Panc1 (cell line): ENCODE results near the gene DDX31. TPM values are rescaled to one million over a fixed set of nuclear protein-coding genes. Genes with fewer than 3 reads are reported as not detected.

Experiments used
- ATAC-seq: fragments of 200-7000 bp; cut with Tn5 transposase; 2 replicates; pipeline ENCODE4 v1.9.1; 2020; ENCODE audit warnings: mild to moderate bottlenecking, moderate library complexity
- BruUV-seq: library from RNA; stranded (reverse); fragments of 400-500 nt; replicated peaks from 2 replicates; lab custom pipeline; 2021; lab: Mats Ljungman, UMichigan
- CTCF ChIA-PET: fragments of 300-600 bp; sonication (Branson Sonifier 250); formaldehyde crosslinking; loops from one replicate; lab custom pipeline; 2022; ENCODE audit warnings: antibody characterized with exemption; lab: Charles Lee
- POLR2A ChIA-PET: fragments of 300-600 bp; sonication (Branson Sonifier 250); formaldehyde crosslinking; loops from one replicate; lab custom pipeline; 2022; ENCODE audit warnings: antibody characterized with exemption; lab: Charles Lee
- DNase-seq: peaks from one replicate; pipeline ENCODE4 v3.0.0-alpha.2; 2010; ENCODE audit warnings: low read depth, low spot score
- H3K27ac ChIP-seq: 2 replicates; pipeline ENCODE4 v1.5.1; 2011; ENCODE audit warnings: mild to moderate bottlenecking, low read length, inconsistent platforms
- H3K27me3 ChIP-seq: fragments of 200-500 bp; sonication (Bioruptor generic); 2 replicates; pipeline ENCODE4 v1.6.0; 2014; ENCODE audit warnings: low read length, inconsistent platforms; ENCODE audit not compliant: control insufficient read depth, insufficient read depth
- H3K36me3 ChIP-seq: fragments of 200-500 bp; sonication (Bioruptor generic); 2 replicates; pipeline ENCODE4 v1.5.1; 2014; ENCODE audit warnings: inconsistent platforms, mild to moderate bottlenecking, low read length, moderate library complexity; ENCODE audit not compliant: control insufficient read depth, insufficient read depth
- H3K4me1 ChIP-seq: 2 replicates; pipeline ENCODE4 v1.5.1; 2011; ENCODE audit warnings: inconsistent platforms, mild to moderate bottlenecking, low read length, moderate library complexity; ENCODE audit not compliant: control insufficient read depth, insufficient read depth
- H3K4me3 ChIP-seq, 2 experiments: 2 replicates each; pipeline ENCODE4 v1.5.1; 2011 to 2012; ENCODE audit warnings: low read depth in 2 of 2, low read length in 2 of 2, mild to moderate bottlenecking in 2 of 2, inconsistent platforms in 1 of 2, moderate library complexity in 1 of 2
- H3K9me3 ChIP-seq: fragments of 200-500 bp; sonication (Bioruptor generic); 2 replicates; pipeline ENCODE4 v1.5.1; 2014; ENCODE audit warnings: low read depth, mild to moderate bottlenecking, inconsistent platforms, low read length, moderate library complexity; ENCODE audit not compliant: control insufficient read depth, insufficient read depth
- CTCF ChIP-seq: fragments of 450-650 bp; IDR thresholded peaks from 2 replicates; pipeline ENCODE4 v1.5.1; 2017; ENCODE audit warnings: mild to moderate bottlenecking
- POLR2AphosphoS5 ChIP-seq: IDR thresholded peaks from 2 replicates; pipeline ENCODE4 v1.6.1; 2012; ENCODE audit warnings: mild to moderate bottlenecking, low read depth, low read length, moderate library complexity
- SIN3A ChIP-seq: IDR thresholded peaks from 2 replicates; pipeline ENCODE4 v1.6.1; 2012; ENCODE audit warnings: low read depth, mild to moderate bottlenecking, low read length, moderate library complexity, borderline replicate concordance; ENCODE audit not compliant: insufficient read depth
- TCF7L2 ChIP-seq: IDR thresholded peaks from 2 replicates; pipeline ENCODE4 v1.6.1; 2011; ENCODE audit warnings: mild to moderate bottlenecking, low read depth, low read length, inconsistent platforms
- in situ Hi-C: cut with HindIII; loops from 2 replicates; pipeline ENCODE4 v1.10.0; 2016; ENCODE audit warnings: low sequenced_read_pairs, low pct_unique_long_range_greater_than_20kb
- intact Hi-C: fragments of 100-400 bp; cut with micrococcal nuclease; formaldehyde crosslinking; loops from one replicate; pipeline ENCODE4 v1.10.0; 2022; ENCODE audit not compliant: unreplicated experiment
- total RNA-seq: library from RNA; stranded (reverse); gene quantifications from one replicate; pipeline ENCODE4 v1.2.1, GENCODE V29; 2021; ENCODE audit not compliant: unreplicated experiment
- TF ChIP-seq, protein P1 (sequence below), 2 experiments: IDR thresholded peaks; 2 replicates each; pipeline ENCODE4 v1.6.1; 2011 to 2012; ENCODE audit warnings: low read depth in 2 of 2, control low read depth in 1 of 2, low read length in 1 of 2, mild to moderate bottlenecking in 1 of 2, moderate library complexity in 1 of 2; ENCODE audit not compliant: insufficient read depth in 1 of 2

DDX31 gene
- total RNA-seq, 1 experiment from 2014 or later = 17.5 TPM

GRCh38 chr9:132586830-132587591 lies 82.8 kb downstream of the DDX31 start:
- Histone ChIP-seq H3K27me3 (peaks cover 2% of the 10 kb centered on the region; the same call in 1 of the 2 replicates), H3K9me3 (no peaks in the 10 kb centered on the region), H3K27ac (no peak overlapping the region), H3K4me1 (no peaks in the 10 kb centered on the region), H3K36me3 (no peaks in the 10 kb centered on the region), H3K4me3 (no peak overlapping the region)
- in situ Hi-C loops = no loop called here
- TF ChIP-seq, protein P1, sequence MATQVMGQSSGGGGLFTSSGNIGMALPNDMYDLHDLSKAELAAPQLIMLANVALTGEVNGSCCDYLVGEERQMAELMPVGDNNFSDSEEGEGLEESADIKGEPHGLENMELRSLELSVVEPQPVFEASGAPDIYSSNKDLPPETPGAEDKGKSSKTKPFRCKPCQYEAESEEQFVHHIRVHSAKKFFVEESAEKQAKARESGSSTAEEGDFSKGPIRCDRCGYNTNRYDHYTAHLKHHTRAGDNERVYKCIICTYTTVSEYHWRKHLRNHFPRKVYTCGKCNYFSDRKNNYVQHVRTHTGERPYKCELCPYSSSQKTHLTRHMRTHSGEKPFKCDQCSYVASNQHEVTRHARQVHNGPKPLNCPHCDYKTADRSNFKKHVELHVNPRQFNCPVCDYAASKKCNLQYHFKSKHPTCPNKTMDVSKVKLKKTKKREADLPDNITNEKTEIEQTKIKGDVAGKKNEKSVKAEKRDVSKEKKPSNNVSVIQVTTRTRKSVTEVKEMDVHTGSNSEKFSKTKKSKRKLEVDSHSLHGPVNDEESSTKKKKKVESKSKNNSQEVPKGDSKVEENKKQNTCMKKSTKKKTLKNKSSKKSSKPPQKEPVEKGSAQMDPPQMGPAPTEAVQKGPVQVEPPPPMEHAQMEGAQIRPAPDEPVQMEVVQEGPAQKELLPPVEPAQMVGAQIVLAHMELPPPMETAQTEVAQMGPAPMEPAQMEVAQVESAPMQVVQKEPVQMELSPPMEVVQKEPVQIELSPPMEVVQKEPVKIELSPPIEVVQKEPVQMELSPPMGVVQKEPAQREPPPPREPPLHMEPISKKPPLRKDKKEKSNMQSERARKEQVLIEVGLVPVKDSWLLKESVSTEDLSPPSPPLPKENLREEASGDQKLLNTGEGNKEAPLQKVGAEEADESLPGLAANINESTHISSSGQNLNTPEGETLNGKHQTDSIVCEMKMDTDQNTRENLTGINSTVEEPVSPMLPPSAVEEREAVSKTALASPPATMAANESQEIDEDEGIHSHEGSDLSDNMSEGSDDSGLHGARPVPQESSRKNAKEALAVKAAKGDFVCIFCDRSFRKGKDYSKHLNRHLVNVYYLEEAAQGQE (IDR thresholded peaks at IDR 0.05; ENCODE audit: insufficient read depth in 1 of 2, low read depth in 2 of 2, low read length in 1 of 2) = no peak
- no peak for TF ChIP-seq POLR2AphosphoS5
- ChIA-PET POLR2A (no interaction called here), CTCF (interaction anchor here (0.8 kb wide), 1 partner anchor 418 kb away, joined by 12 read pairs; no protein-coding TSS in a partner anchor)
- ATAC-seq (no peak), DNase-seq (no peak)
- intact Hi-C loops = no loop called here
- no TSS peak for BruUV-seq

DNA sequence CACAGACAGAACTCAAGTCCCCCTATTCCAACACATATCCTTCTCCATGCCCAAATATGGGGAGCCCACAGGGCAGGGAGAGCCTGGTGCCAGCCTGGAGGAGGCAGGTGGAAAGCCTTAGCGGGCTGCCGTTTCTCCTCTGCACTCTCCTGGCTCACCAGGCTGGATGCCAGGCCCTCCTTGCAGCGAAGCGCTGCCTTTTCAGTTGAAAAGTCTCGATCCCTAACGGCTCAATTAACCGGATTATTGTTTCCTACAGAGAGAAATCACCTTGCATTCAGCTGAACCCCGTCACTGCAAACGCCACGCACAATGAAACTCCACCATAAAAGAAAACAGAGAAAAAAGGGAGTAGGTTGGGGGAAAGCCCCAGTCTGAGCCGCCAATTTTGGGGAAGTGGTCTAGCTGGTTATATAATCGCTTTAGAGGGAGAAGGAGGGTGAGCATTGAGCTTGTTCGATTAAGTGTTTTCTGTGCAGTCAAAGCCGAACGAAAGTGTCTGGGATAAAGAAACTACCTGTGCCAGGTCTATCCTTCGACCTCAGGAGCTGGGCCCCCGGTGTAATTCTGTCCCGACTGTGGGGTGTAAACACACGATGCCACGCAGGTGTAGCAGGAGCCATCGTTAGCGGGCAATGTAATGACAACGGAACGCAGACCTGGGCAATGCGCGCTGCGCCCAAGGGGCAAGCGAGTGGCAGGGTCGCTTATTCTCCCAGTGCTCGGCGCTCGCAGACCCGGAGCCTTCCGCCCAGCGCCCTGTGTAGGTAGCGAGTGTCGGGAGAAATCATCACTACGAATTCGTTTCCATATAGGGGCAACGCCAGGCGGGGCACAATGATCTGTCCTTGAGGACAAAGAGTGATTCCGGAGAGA lies 83.6 kb downstream of the DDX31 start:
- intact Hi-C loops (no loop called here), in situ Hi-C loops (no loop called here)
- no peak for ATAC-seq
- Histone ChIP-seq H3K4me1 (no peaks in the 10 kb centered on the region), H3K9me3 (no peaks in the 10 kb centered on the region), H3K36me3 (no peaks in the 10 kb centered on the region), H3K27ac (no peak overlapping the region), H3K4me3 (no peak overlapping the region), H3K27me3 (peaks cover 2% of the 10 kb centered on the region; the same call in 1 of the 2 replicates)
- ChIA-PET CTCF (interaction anchor here (0.8 kb wide), 1 partner anchor 418 kb away, joined by 12 read pairs; no protein-coding TSS in a partner anchor), POLR2A (no interaction called here)
- TF ChIP-seq CTCF (no peak), POLR2AphosphoS5 (no peak), SIN3A (no peak), TCF7L2 (no peak)
- TF ChIP-seq, protein P1 (IDR thresholded peaks at IDR 0.05; ENCODE audit: insufficient read depth in 1 of 2, low read depth in 2 of 2, low read length in 1 of 2) = no peak
- BruUV-seq = no TSS peak
- no peak for DNase-seq
